Measurements from ENCODE around the gene ZNF750. TPM values are rescaled to one million over a fixed set of nuclear protein-coding genes. Genes with fewer than 3 reads are reported as not detected.

Gene ZNF750
- total and polyA plus RNA-seq, 2 of the 13 experiments (the other 11 are each of a cell fraction or from before 2014, with no cell fraction given), result not detected

DNA sequence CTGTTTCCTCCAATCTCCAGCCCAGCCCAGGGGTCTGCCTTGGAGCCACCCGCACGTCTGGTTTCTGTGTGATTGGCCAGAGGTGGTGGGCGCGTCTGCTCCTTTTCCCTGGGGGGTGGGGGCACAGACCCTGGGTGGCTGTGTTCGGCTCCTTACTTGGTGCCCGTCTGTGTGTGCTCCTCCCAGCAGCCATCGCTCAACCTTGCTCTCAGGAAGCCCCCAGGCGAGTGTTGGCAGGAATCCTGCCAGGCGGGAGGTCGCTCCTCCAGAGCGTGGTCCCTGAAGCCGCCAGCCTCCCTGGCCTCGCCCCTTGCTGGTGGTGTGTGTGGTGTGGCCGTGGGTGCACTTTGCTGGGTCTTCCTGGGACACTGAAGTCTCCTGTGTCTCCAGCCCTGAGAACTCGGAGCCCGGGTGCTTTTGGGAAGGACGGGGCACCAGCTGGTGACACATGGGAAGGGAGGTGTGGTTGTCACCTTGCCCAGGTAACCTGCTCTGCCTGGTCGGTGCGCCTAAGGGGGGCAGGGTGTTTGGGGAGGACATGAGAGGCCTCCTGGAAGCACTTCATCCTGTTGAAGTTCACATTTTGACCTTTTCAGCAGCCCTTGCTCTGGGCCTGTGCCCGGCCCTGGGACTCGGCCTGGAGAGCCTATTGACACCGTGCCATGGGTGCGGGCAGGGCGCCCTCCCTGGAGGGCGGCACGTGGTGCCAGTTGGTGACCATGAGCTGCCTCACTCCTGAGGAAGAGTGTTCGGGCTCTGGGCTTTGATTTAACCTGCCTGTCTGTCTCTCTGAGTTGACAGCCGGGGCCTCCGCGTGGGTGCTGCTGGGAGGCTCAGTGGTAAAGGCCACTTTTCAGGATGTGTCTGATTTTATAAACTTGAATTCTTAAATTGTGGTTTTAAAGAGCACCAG is 49.0 kb upstream of the ZNF750 start (continued):
- TF ChIP-seq ZNF552 (CRISPR knock-in tag; IDR thresholded peaks at IDR 0.05; ENCODE audit: borderline replicate concordance), result no peak
- TF ChIP-seq ZNF83 (CRISPR knock-in tag; IDR thresholded peaks at IDR 0.05; ENCODE audit: borderline replicate concordance), result no peak
- TF ChIP-seq ZNF607 (CRISPR knock-in tag; IDR thresholded peaks at IDR 0.05; ENCODE audit: borderline replicate concordance), result 0 out of 2 replicates have a peak, but pooled peaks have one; percentile 52
- TF ChIP-seq NFYB (CRISPR knock-in tag; IDR thresholded peaks at IDR 0.05), result no peak
- no peak for TF ChIP-seq DDIT3 (CRISPR knock-in tag; IDR thresholded peaks at IDR 0.05)
- no peak for TF ChIP-seq MLLT10 (CRISPR knock-in tag; IDR thresholded peaks at IDR 0.05)
- TF ChIP-seq TOPORS (CRISPR knock-in tag; IDR thresholded peaks at IDR 0.05), result no peak
- TF ChIP-seq STAT5B (CRISPR knock-in tag; IDR thresholded peaks at IDR 0.05), result no peak
- TF ChIP-seq, protein P1, sequence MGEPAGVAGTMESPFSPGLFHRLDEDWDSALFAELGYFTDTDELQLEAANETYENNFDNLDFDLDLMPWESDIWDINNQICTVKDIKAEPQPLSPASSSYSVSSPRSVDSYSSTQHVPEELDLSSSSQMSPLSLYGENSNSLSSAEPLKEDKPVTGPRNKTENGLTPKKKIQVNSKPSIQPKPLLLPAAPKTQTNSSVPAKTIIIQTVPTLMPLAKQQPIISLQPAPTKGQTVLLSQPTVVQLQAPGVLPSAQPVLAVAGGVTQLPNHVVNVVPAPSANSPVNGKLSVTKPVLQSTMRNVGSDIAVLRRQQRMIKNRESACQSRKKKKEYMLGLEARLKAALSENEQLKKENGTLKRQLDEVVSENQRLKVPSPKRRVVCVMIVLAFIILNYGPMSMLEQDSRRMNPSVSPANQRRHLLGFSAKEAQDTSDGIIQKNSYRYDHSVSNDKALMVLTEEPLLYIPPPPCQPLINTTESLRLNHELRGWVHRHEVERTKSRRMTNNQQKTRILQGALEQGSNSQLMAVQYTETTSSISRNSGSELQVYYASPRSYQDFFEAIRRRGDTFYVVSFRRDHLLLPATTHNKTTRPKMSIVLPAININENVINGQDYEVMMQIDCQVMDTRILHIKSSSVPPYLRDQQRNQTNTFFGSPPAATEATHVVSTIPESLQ (CRISPR knock-in tag; conservative IDR thresholded peaks at IDR 0.05), result no peak; the same call in 1 of the 2 replicates
- TF ChIP-seq KDM3A (CRISPR knock-in tag; IDR thresholded peaks at IDR 0.05; ENCODE audit: low read depth), result peak; percentile 43; the same call in 1 of the 2 replicates
- no peak; the same call in 1 of the 2 replicates for TF ChIP-seq NR2C2 (CRISPR knock-in tag; IDR thresholded peaks at IDR 0.05; ENCODE audit: borderline replicate concordance)
- peak; percentile 8; the same call in 1 of the 2 replicates for TF ChIP-seq ETV5 (CRISPR knock-in tag; IDR thresholded peaks at IDR 0.05; ENCODE audit: borderline replicate concordance)
- TF ChIP-seq ZNF331 (CRISPR knock-in tag; IDR thresholded peaks at IDR 0.05), result 0 out of 2 replicates have a peak, but pooled peaks have one; percentile 5
- no peak for TF ChIP-seq ZNF678 (CRISPR knock-in tag; IDR thresholded peaks at IDR 0.05)
- no peak for TF ChIP-seq FLYWCH1 (CRISPR knock-in tag; IDR thresholded peaks at IDR 0.05)
- TF ChIP-seq PLRG1 (conservative IDR thresholded peaks at IDR 0.05), result no peak
- no peak for TF ChIP-seq ATF7 (IDR thresholded peaks at IDR 0.05)
- TF ChIP-seq ATF7 (CRISPR knock-in tag; IDR thresholded peaks at IDR 0.05), result 0 out of 2 replicates have a peak, but pooled peaks have one; percentile 73
- no peak for TF ChIP-seq CBX1 (IDR thresholded peaks at IDR 0.05; ENCODE audit: low read depth)
- TF ChIP-seq RXRA (CRISPR knock-in tag; IDR thresholded peaks at IDR 0.05), result no peak
- peak; percentile 19; the same call in 1 of the 2 replicates for TF ChIP-seq EHMT2 (IDR thresholded peaks at IDR 0.05; ENCODE audit: borderline replicate concordance, low read depth, low read length)
- no peak for TF ChIP-seq RBFOX2 (IDR thresholded peaks at IDR 0.05; ENCODE audit: low read depth, low read length)
- no peak for TF ChIP-seq ZNF501 (CRISPR knock-in tag; IDR thresholded peaks at IDR 0.05)
- no peak for TF ChIP-seq MAF1 (CRISPR knock-in tag; IDR thresholded peaks at IDR 0.05; ENCODE audit: borderline replicate concordance)
- TF ChIP-seq ZNF619 (CRISPR knock-in tag; IDR thresholded peaks at IDR 0.05), result peak; percentile 84
- TF ChIP-seq ZNF253 (CRISPR knock-in tag; IDR thresholded peaks at IDR 0.05; ENCODE audit: borderline replicate concordance), result peak; percentile 72; the same call in 1 of the 2 replicates
- no peak; the same call in 1 of the 2 replicates for TF ChIP-seq HOXA3 (CRISPR knock-in tag; IDR thresholded peaks at IDR 0.05)
- TF ChIP-seq ZBTB25 (CRISPR knock-in tag; IDR thresholded peaks at IDR 0.05), result 0 out of 2 replicates have a peak, but pooled peaks have one; percentile 0
- 0 out of 2 replicates have a peak, but pooled peaks have one; percentile 34 for TF ChIP-seq ZNF205 (CRISPR knock-in tag; IDR thresholded peaks at IDR 0.05)
